AG04450 (cell line): ENCODE data around the gene SH3RF2. TPM values are rescaled to one million over a fixed set of nuclear protein-coding genes. Genes with fewer than 3 reads are reported as not detected.

Source experiments
- CTCF ChIA-PET: fragments of 300-600, 350-600 bp; formaldehyde crosslinking; extraction: SDS; loops from one replicate; lab custom pipeline; 2022; ENCODE audit warnings: antibody characterized with exemption, inconsistent platforms; lab: Charles Lee
- POLR2A ChIA-PET: fragments of 350-600 bp; formaldehyde crosslinking; extraction: SDS; loops from one replicate; lab custom pipeline; 2021; ENCODE audit warnings: antibody characterized with exemption, inconsistent platforms; lab: Yijun Ruan, JAX
- DNase-seq: peaks from one replicate; pipeline ENCODE4 v3.0.0-alpha.2; 2011; ENCODE audit warnings: low read depth, low spot score
- H3K27ac ChIP-seq: one replicate; pipeline ENCODE4 v1.5.1; 2012; ENCODE audit warnings: low read depth, low read length, control low read depth
- H3K27me3 ChIP-seq: one replicate; pipeline ENCODE4 v1.6.0; 2012; ENCODE audit warnings: low read length; ENCODE audit not compliant: control insufficient read depth, insufficient read depth
- H3K4me3 ChIP-seq: 2 replicates; pipeline ENCODE4 v1.5.1; 2011; ENCODE audit warnings: mild to moderate bottlenecking, low read depth, low read length, control low read depth
- H3K9me3 ChIP-seq: 2 replicates; pipeline ENCODE4 v1.5.1; 2012; ENCODE audit warnings: low read length; ENCODE audit not compliant: control insufficient read depth, insufficient read depth
- polyA plus RNA-seq: library from polyadenylated mRNA; depleted of rRNA; stranded (reverse); fragments of >200 nt; gene quantifications from 2 replicates; pipeline ENCODE4 v1.2.3, GENCODE V29; 2011
- TF ChIP-seq, protein P1 (sequence below): IDR thresholded peaks from 2 replicates; pipeline ENCODE4 v1.5.1; 2011; ENCODE audit warnings: low read depth, low read length, control low read depth, inconsistent platforms

The SH3RF2 gene
- polyA plus RNA-seq, 1 experiment = 0.87 TPM

GRCh38 chr5:146066968-146067367 is 130.6 kb downstream of the SH3RF2 start:
- ChIA-PET POLR2A (no interaction called here), CTCF (no interaction called here)
- Histone ChIP-seq H3K27me3 (no peaks in the 10 kb centered on the region), H3K9me3 (no peaks in the 10 kb centered on the region), H3K27ac (no peak overlapping the region), H3K4me3 (no peak overlapping the region)
- TF ChIP-seq, protein P1, sequence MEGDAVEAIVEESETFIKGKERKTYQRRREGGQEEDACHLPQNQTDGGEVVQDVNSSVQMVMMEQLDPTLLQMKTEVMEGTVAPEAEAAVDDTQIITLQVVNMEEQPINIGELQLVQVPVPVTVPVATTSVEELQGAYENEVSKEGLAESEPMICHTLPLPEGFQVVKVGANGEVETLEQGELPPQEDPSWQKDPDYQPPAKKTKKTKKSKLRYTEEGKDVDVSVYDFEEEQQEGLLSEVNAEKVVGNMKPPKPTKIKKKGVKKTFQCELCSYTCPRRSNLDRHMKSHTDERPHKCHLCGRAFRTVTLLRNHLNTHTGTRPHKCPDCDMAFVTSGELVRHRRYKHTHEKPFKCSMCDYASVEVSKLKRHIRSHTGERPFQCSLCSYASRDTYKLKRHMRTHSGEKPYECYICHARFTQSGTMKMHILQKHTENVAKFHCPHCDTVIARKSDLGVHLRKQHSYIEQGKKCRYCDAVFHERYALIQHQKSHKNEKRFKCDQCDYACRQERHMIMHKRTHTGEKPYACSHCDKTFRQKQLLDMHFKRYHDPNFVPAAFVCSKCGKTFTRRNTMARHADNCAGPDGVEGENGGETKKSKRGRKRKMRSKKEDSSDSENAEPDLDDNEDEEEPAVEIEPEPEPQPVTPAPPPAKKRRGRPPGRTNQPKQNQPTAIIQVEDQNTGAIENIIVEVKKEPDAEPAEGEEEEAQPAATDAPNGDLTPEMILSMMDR = no peak
- no peak for DNase-seq

DNA sequence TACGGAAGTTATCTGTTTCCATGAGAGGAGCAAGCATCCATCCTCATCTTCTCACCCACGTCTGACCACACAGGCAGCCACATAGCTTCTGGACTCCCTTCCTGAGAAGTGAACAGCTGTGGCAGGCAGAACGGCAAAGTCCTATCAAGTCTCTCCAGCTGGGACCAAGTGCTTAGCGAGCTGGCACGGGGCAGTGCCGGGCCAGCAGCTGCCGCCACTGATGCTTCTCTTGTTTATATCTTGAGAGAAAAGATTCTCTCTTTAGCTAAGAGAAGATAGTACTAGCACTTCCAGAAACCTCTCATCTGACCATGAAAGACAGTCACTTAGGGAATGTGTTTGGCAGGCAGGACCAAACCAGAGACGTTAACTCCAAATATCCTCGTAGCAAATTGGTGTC is 131.8 kb downstream of the SH3RF2 start:
- Histone ChIP-seq H3K9me3 (no peaks in the 10 kb centered on the region), H3K4me3 (no peak overlapping the region), H3K27ac (no peak overlapping the region), H3K27me3 (no peaks in the 10 kb centered on the region)
- TF ChIP-seq, protein P1 = no peak
- ChIA-PET CTCF (interaction anchor here (0.5 kb wide), 1 partner anchor 1559 kb away, joined by 3 read pairs; no protein-coding TSS in a partner anchor), POLR2A (no interaction called here)
- DNase-seq = no peak

- Histone ChIP-seq H3K4me3 (no peak overlapping the region), H3K27ac (no peak overlapping the region), H3K9me3 (no peaks in the 10 kb centered on the region), H3K27me3 (no peaks in the 10 kb centered on the region)
- DNase-seq = no peak
- ChIA-PET CTCF (no interaction called here), POLR2A (no interaction called here)
- TF ChIP-seq, protein P1 = no peak
These were observed 132.8 kb downstream of the SH3RF2 start for GRCh38 chr5:146068977-146069779.

GRCh38 chr5:146069780-146070099 is 133.4 kb downstream of the SH3RF2 start:
- TF ChIP-seq, protein P1 = no peak
- no peaks in the 10 kb centered on the region for H3K27me3 ChIP-seq
- ChIA-PET POLR2A (no interaction called here), CTCF (no interaction called here)
- no peak overlapping the region for H3K4me3 ChIP-seq
- H3K9me3 ChIP-seq = no peaks in the 10 kb centered on the region
- no peak for DNase-seq
- no peak overlapping the region for H3K27ac ChIP-seq

DNA sequence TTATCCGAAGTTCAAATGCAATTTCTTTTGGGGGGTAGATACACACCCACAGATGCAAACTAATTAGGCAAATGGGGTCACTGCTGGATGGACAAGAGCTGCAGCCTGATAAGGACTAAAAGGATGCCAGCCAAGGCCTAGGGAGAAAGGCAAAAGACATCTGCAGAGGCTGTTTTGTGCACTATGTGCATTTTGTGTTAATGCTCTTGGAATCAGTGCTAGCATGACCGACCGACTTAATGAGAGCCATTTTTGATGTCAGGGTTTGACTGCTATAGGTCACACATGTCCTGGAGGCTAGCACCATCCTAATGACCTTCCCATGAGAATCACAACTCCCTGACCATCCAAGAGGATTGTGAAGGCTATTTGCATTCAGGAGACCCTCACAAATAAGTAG is 134.4 kb downstream of the SH3RF2 start:
- POLR2A ChIA-PET = no interaction called here
- Histone ChIP-seq H3K4me3 (no peak overlapping the region), H3K27me3 (no peaks in the 10 kb centered on the region), H3K27ac (no peak overlapping the region), H3K9me3 (no peaks in the 10 kb centered on the region)
- CTCF ChIA-PET = interaction anchor here (1.8 kb wide), 1 partner anchor 22 kb away, joined by 6 read pairs; no protein-coding TSS in a partner anchor
- DNase-seq = no peak
- TF ChIP-seq, protein P1 = no peak
